GM23248 (cell line): ENCODE results near the gene NT5C1B.

Experiments
- EZH2 ChIP-seq: fragments of 200-600 bp; sonication (generic); IDR thresholded peaks from 2 replicates; pipeline ENCODE4 v1.6.1; 2018; ENCODE audit warnings: antibody characterized with exemption, mild to moderate bottlenecking; ENCODE audit not compliant: insufficient read depth, poor library complexity, severe bottlenecking
- EZH2phosphoT487 ChIP-seq: fragments of 200-600 bp; sonication (generic); IDR thresholded peaks from 2 replicates; pipeline ENCODE4 v1.6.1; 2018; ENCODE audit warnings: antibody characterized with exemption, moderate library complexity, mild to moderate bottlenecking, low read depth; ENCODE audit not compliant: insufficient read depth

- TF ChIP-seq EZH2 (no peak), EZH2phosphoT487 (no peak)
Measured at GRCh38 chr2:18637196-18637595, 47.8 kb upstream of the NT5C1B start.
